GM18520 (cell line): ENCODE data around the gene ZNF425.
"Not testable (repeated sequence)": the region's sequence is repeated elsewhere in the genome, so short reads cannot be mapped to it uniquely, and the experiment has no call there.

ENCODE experiments used
- ATAC-seq: cut with Tn5 transposase; IDR thresholded peaks from one replicate; pipeline ENCODE4 v1.9.1; 2021; ENCODE audit not compliant: unreplicated experiment

ZNF425 gene

DNA sequence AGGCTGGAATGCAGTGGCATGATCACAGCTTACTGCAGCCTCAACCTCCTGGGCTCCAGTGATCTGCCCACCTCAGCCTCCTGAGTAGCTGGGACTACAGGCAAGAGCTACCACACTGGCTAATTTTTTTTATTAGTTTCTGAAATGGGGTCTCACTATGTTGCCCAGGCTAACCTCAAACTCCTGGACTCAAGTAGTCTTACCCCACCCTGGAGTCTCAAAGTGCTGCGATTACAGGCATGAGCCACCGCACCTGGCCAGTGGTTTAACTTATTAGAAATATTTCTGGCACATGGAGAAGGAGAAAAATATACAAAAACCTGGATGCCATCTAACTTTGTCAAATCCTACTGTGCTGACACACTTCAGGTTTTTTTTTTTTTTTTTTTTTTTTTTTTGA is 50.8 kb downstream of the ZNF425 start:
- ATAC-seq = no peak

DNA sequence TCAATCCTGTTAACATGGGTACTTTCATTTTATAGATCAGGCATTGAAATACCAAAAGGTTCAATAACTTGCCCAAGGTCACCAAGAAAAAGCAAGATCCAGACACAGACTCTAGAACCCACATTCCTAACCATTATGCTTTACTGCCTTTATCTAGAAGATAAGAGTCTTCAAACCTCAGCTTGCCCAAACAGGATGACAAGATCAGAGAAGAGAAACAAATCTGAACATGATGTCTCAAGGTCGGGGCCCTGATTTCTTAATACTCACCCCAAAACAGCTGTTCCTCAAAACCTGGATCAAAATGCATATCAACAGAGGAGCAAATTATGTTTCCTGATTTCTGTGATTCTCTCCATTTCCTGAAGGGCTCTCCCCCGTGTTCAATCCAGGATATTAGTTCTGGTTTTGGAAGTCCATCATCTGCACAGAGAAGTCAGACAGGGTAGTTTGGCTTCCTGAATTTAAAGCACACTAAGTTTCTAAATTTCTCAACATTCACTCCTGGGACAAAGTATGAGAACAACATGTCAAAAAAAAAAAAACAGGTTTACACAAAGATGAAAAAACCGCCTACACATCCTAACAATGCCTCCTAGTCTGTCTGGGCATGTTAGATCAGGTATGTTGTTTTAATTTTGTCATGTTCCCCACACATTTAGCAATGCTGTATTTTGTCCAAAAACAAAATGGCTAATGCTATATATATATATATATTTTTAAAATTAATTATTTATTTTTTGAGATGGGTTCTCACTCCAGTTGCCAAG is 51.8 kb downstream of the ZNF425 start:
- ATAC-seq = no peak

DNA sequence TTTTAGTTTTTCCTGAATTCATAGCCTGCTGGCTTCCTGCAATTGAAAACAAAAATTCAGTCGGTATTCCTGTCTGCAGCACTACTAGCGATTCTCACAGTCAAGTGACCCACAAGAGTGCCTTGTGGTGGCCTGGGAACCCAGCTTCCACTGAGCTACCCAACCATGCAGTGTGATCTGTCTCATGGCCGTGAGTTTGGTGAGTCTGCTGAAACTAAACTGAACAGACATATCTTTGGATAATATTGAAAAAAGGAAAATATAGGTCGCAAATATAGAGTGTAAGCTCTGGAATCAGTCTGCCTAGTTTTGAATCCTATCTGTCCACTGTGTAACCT is 53.7 kb downstream of the ZNF425 start:
- no peak for ATAC-seq

DNA sequence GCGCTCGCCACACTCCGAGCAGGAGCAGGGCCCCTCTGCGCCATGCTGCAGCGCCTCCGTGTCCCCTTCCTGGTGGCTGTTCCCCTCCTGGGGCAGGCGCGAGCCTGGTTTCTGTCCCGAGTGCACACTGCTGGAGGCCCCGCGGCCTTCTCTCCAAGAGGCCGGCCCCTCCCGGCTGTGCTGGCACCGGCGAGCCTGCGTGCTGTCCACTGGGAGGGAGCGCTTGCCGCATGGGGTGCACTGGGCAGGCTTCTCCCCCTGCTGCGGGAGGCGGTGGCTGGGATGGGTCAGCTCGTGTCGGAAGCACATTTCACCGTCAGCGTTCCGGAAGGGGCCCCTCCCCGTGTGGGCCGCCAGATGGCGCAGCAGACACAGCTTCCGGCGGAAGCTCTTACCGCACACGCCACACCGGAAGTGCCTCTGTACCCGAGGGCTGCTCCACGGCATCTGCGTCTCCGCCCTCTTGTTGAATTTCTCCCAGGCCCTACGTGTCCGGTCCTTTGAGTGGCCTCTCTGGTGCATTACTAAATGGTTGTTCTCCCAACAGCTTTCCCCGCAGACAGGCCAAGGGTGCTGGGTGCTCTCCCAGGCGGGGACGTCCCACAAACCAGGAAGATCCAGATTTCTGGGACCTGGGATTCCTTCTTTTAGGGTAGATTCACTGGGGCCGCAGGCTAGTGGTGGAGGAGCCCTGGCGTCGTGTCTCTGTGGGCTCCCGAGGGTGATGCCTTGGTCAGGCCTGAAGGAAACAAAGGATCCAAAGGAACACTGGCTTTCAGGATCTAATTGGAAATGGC is 54.3 kb downstream of the ZNF425 start:
- no peak for ATAC-seq

DNA sequence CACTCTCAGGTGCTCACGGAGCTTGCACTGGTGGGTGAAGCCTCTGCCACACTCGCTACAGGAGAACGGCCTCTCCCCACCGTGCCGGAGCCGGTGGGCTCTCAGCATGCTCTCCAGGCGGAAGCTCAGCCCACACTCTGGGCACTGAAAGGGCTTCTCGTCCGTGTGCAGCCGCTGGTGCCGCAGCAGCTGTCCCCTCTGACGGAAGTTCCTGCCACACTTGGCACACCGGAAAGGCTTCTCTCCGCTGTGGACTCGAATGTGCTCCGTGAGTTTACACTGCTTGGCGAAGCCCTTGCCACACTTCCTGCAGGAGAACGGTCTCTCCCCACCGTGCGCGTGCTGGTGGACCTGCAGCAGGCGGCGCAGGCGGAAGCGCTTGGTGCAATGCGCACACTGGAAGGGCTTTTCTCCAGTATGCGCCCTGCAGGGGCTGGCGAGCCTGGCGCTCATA is 54.9 kb downstream of the ZNF425 start:
- no peak for ATAC-seq

DNA sequence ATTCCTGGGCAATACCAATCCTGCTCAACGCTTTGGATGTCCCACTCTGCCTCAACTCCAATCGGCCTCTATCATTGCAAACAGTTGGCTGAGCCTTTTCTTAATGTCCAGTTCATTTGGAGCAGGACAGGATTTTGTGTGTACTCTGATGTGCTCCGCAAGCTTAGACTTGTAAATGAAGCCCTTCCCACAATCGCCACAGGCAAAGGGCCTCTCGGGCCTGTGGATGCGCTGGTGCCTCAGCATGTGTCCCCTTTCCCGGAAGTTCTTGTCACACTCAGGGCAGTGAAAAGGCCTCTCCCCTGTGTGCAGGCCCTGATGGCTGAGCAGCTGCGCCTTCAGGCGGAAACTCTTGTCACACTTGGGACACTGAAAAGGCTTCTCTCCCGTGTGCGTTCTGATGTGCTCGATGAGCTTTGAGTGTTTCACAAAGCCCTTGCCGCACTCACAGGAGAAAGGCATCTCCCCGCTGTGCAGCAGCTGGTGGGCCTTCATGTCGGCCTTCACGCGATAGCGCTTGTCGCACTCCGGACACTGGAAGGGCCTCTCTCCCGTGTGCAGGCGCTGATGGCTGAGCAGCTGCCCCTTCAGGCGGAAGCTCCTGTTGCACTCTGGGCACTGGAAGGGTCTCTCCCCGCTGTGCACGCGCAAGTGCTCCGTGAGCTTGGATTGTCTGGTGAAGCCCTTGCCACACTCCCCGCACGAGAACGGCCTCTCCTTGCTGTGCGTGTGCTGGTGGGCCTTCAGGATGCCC is 55.6 kb downstream of the ZNF425 start:
- ATAC-seq = no peak

DNA sequence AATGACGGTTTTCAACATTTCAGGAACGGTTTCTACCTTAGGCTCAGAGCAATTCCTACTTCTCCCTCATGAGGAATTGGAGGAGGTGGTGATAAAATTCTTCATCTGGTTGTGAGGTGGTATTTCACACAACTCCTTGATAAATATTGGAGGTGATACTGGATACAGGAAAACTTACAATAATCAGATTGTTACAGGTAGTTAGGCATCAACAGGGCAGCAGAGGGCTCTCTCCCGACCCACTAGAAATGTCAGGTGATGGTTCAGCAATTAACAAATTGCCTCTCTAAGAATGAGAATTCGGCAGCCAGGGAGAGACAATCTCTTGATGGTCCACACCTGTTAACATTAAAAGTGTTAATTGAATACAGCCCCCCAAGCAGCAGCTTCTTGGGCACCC is 58.3 kb downstream of the ZNF425 start:
- ATAC-seq = no peak

DNA sequence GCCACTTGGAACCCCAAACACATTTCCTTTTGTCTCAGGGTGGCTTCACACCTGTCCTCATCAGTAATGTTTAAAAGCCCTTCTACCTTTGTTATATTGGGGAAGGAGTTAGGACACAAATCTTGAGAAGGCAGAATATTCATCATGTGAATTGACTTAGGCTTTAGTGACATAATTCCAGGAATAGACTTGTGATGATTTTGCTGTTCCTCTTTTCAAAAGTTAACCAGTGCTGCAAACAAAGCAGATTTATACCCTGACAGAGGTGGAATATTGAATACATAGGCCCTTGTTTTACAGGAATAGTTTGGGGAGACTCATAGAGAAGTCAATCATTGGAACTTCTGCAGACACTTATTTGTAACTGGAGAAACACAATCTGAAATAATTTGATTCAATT is 62.6 kb downstream of the ZNF425 start:
- no peak for ATAC-seq

DNA sequence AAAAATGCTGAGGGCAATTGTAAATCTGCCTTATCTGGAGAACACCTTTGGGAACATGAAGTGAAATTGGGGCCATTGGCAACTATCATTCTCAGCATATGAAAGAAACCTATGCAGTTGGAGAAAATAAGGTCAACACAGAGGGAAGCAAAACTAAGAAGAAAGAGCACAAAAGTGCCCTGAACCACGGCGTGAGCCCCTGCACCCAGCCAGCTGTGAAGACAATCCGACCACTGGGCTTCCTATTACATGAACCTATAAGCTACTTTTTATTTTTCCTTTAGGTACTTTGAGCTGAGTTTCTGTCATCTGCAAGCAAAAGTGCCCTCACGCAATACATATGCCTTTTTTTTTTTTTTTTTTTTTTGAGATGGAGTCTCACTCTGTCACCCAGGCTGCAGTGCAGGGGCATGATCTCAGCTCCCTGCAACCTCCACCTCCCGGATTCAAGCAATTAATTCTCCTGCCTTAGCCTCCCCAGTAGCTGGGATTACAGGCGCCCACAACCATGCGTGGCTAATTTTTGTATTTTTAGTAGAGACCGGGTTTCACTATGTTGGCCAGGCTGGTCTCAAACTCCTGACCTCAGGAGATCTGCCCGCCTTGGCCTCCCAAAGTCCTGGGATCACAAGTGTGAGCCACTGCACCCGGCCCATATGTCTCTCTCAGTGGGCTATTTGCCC is 63.8 kb downstream of the ZNF425 start:
- not testable (repeated sequence) for ATAC-seq

DNA sequence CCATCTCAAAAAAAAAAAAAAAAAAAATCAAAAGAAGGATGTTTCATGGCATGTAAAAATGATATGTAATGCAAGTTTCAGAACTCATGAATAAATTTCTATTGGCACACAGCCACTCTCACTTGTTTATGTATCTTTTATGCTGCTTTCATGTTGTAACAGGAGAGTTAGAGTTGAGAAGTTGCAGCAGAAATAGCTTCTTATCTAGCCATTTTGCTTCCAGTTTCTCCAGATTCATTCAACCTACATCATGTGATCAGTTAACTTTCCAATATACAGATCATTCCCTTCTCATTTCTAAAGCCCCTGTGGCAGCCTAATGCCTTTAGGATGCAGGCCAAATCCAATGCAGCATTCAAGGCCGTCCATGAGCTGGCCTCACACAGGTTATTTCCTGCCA is 66.0 kb downstream of the ZNF425 start:
- ATAC-seq = no peak

DNA sequence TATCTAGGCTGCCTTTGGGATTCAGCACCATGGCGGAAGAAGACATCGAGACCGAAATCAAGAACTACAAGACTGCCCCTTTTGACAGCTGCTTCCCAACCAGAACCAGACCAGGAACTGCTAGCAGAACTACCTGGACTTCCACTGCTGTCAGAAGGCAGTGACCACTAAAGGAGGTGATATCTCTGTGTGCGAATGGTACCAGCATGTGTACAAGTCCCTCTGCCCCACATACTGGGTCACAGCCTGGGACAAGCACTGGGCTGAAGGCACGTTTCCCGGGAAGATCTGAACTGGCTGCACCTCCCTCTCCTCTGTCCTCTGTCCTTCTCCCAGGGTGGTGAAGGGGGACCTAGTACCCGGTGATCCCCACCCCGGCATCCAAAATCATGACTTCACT is 72.2 kb downstream of the ZNF425 start:
- ATAC-seq = no peak

DNA sequence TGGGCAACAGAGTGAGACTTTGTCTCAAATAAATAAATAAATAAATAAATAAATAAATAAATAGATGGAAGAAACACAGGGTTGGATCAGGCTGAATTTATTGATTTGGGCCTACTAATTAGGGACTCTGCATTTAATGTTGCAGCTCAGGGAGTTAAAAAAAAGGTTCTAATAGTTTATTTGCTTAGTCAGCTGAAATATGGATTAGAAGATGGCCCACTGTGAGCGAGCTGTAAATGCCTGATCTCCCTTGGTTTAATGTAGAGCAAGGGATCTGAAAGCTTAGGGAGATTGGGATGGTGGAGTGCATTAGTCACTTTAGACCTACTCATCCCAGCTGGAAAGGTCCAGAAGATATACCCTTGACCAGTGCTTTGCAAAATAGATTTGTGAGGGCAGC is 72.7 kb downstream of the ZNF425 start:
- no peak for ATAC-seq
